Measurements from ENCODE around the gene BRD9. TPM values are rescaled to one million over a fixed set of nuclear protein-coding genes. Genes with fewer than 3 reads are reported as not detected.

Gene BRD9
- total and polyA plus RNA-seq, 9 of the 15 experiments (the other 6 are each of a cell fraction or from before 2014, with no cell fraction given): 2.4 to 68.7 (median 44.9) TPM

- TF ChIP-seq ARID1B (IDR thresholded peaks at IDR 0.05) (peak; percentile 21; the same call in 1 of the 2 replicates), HMGN3 (IDR thresholded peaks at IDR 0.05; ENCODE audit: borderline replicate concordance, extremely low read depth, insufficient read length, low read depth, low read length) (peak; percentile 20), ELF4 (CRISPR knock-in tag; IDR thresholded peaks at IDR 0.05) (peak; percentile 42; the same call in 1 of the 2 replicates), SRSF7 (optimal IDR thresholded peaks at IDR 0.05; ENCODE audit: low read depth, low read length) (no peak), FUS (optimal IDR thresholded peaks at IDR 0.05; ENCODE audit: low read depth, low read length) (no peak), ETV6 (IDR thresholded peaks at IDR 0.05; ENCODE audit: borderline replicate concordance in 1 of 2, low read depth in 2 of 2, low read length in 1 of 2) (no peak), ETV6 (CRISPR knock-in tag; IDR thresholded peaks at IDR 0.05; ENCODE audit: borderline replicate concordance) (no peak), HNRNPL (IDR thresholded peaks at IDR 0.05; ENCODE audit: low read depth, low read length) (no peak), RFX5 (IDR thresholded peaks at IDR 0.05; ENCODE audit: low read depth, low read length) (no peak), POLR2G (IDR thresholded peaks at IDR 0.05; ENCODE audit: low read depth, low read length) (peak; percentile 43), FOS (IDR thresholded peaks at IDR 0.05; ENCODE audit: extremely low read depth, insufficient read length) (no peak), CREM (IDR thresholded peaks at IDR 0.05; ENCODE audit: low read depth) (no peak), KAT7 (CRISPR knock-in tag; IDR thresholded peaks at IDR 0.05; ENCODE audit: borderline replicate concordance) (no peak), NR4A1 (CRISPR knock-in tag; IDR thresholded peaks at IDR 0.05) (no peak), NR4A1 (tag; IDR thresholded peaks at IDR 0.05) (no peak), FOXK2 (conservative IDR thresholded peaks at IDR 0.05 in 1 of 2, IDR thresholded peaks at IDR 0.05 in 1 of 2; ENCODE audit: low read depth in 2 of 2) (no peak)
- TF ChIP-seq, protein P1, sequence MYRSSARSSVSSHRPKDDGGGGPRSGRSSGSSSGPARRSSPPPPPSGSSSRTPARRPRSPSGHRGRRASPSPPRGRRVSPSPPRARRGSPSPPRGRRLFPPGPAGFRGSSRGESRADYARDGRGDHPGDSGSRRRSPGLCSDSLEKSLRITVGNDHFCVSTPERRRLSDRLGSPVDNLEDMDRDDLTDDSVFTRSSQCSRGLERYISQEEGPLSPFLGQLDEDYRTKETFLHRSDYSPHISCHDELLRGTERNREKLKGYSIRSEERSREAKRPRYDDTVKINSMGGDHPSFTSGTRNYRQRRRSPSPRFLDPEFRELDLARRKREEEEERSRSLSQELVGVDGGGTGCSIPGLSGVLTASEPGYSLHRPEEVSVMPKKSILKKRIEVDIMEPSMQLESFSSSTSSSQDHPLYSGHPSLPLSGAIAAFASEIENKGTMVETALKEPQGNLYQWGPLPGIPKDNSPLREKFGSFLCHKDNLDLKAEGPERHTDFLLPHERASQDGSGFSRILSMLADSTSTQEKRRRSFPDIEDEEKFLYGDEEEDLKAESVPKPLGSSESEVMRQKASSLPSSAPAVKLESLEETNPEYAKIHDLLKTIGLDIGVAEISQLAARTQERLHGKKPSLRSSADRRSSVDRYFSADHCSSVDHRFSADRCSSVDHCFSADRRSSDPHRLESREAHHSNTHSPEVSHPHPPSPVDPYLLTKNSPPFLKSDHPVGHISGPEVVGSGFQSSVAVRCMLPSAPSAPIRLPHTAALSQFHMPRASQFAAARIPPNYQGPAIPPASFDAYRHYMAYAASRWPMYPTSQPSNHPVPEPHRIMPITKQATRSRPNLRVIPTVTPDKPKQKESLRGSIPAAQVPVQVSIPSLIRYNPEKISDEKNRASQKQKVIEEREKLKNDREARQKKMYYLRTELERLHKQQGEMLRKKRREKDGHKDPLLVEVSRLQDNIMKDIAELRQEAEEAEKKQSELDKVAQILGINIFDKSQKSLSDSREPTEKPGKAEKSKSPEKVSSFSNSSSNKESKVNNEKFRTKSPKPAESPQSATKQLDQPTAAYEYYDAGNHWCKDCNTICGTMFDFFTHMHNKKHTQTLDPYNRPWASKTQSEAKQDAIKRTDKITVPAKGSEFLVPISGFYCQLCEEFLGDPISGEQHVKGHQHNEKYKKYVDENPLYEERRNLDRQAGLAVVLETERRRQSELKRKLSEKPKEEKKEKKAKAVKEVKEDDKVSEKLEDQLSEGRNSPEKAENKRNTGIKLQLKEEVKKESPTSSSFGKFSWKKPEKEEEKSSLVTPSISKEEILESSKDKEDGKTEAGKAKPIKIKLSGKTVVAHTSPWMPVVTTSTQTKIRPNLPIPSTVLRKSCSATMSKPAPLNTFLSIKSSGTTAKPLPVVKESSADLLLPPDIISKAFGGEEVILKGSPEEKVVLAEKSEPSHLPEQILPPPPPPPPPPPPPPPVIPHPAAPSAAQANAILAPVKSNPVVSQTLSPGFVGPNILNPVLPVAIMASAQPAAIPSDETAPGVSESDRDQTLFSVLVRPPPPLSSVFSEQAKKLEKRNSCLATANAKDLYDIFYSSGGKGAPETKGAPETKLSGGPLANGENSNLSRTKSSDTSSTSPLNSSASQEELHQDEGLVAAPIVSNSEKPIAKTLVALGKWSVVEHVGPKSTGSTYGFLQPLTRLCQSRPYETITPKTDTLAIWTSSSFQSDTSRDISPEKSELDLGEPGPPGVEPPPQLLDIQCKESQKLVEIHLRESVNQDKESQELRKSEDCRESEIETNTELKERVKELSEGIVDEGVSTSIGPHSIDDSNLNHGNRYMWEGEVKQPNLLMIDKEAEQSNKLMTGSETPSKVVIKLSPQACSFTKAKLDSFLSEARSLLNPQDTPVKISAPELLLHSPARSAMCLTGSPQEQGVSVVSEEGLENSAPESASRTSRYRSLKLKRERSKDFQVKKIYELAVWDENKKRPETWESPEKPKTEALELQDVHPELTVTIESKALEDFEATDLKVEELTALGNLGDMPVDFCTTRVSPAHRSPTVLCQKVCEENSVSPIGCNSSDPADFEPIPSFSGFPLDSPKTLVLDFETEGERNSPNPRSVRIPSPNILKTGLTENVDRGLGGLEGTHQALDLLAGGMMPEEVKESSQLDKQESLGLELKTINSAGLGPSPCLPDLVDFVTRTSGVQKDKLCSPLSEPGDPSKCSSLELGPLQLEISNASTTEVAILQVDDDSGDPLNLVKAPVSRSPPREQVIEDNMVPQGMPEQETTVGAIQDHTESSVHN (IDR thresholded peaks at IDR 0.05; ENCODE audit: borderline replicate concordance in 1 of 2, low read depth in 1 of 2): no peak
- TF ChIP-seq, protein P2, sequence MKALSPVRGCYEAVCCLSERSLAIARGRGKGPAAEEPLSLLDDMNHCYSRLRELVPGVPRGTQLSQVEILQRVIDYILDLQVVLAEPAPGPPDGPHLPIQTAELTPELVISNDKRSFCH (CRISPR knock-in tag; IDR thresholded peaks at IDR 0.05): no peak
- TF ChIP-seq, protein P2 (tag; IDR thresholded peaks at IDR 0.05): no peak
These were observed 35.8 kb downstream of the BRD9 start (continued) for GRCh38 chr5:856531-857425.

Measured in K562 (cell line).